PFSK-1 (cell line): ENCODE results near the gene PAFAH1B2.

Experiments used
- POLR2AphosphoS5 ChIP-seq: IDR thresholded peaks from 2 replicates; pipeline ENCODE4 v1.6.1; 2012; ENCODE audit warnings: low read depth, mild to moderate bottlenecking, control low read depth, low read length, moderate library complexity
- TF ChIP-seq, protein P1 (sequence below), 2 experiments: IDR thresholded peaks; 2 replicates each; pipeline versions ENCODE4 v1.6.1 to v1.8.0; 2011 to 2012; ENCODE audit warnings: low read depth in 2 of 2, low read length in 2 of 2, control low read depth in 1 of 2, inconsistent platforms in 1 of 2, mild to moderate bottlenecking in 1 of 2, moderate library complexity in 1 of 2; ENCODE audit not compliant: insufficient read depth in 1 of 2

GRCh38 chr11:117220568-117220967 lies 76.5 kb downstream of the PAFAH1B2 start:
- no peak for TF ChIP-seq POLR2AphosphoS5
- TF ChIP-seq, protein P1, sequence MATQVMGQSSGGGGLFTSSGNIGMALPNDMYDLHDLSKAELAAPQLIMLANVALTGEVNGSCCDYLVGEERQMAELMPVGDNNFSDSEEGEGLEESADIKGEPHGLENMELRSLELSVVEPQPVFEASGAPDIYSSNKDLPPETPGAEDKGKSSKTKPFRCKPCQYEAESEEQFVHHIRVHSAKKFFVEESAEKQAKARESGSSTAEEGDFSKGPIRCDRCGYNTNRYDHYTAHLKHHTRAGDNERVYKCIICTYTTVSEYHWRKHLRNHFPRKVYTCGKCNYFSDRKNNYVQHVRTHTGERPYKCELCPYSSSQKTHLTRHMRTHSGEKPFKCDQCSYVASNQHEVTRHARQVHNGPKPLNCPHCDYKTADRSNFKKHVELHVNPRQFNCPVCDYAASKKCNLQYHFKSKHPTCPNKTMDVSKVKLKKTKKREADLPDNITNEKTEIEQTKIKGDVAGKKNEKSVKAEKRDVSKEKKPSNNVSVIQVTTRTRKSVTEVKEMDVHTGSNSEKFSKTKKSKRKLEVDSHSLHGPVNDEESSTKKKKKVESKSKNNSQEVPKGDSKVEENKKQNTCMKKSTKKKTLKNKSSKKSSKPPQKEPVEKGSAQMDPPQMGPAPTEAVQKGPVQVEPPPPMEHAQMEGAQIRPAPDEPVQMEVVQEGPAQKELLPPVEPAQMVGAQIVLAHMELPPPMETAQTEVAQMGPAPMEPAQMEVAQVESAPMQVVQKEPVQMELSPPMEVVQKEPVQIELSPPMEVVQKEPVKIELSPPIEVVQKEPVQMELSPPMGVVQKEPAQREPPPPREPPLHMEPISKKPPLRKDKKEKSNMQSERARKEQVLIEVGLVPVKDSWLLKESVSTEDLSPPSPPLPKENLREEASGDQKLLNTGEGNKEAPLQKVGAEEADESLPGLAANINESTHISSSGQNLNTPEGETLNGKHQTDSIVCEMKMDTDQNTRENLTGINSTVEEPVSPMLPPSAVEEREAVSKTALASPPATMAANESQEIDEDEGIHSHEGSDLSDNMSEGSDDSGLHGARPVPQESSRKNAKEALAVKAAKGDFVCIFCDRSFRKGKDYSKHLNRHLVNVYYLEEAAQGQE (IDR thresholded peaks at IDR 0.05; ENCODE audit: insufficient read depth in 1 of 2, low read depth in 2 of 2, low read length in 2 of 2): no peak
